Common myeloid progenitor, CD34-positive (primary cell): ENCODE data around the gene RGS7.

Experiments
- CTCF ChIA-PET: fragments of 350-600 bp; sonication (Branson Sonifier 250); formaldehyde crosslinking; loops from one replicate; lab custom pipeline; 2021; ENCODE audit warnings: antibody characterized with exemption; lab: Charles Lee
- POLR2A ChIA-PET: fragments of 350-600 bp; sonication (Branson Sonifier 250); formaldehyde crosslinking; loops from one replicate; lab custom pipeline; 2021; ENCODE audit warnings: antibody characterized with exemption; lab: Charles Lee
- DNase-seq, 3 donors: peaks; one replicate each; pipeline versions ENCODE4 v3.0.0 to v3.0.0-alpha.2; 2013
- H3K27ac ChIP-seq, 2 experiments: 1 replicate in 1 of 2; 2 replicates in 1 of 2; pipeline ENCODE4 v1.7.0; 2013; ENCODE audit warnings: inconsistent platforms in 2 of 2, low read length in 2 of 2, mild to moderate bottlenecking in 2 of 2, low read depth in 1 of 2, moderate library complexity in 1 of 2; ENCODE audit not compliant: severe bottlenecking in 2 of 2, insufficient read depth in 1 of 2, poor library complexity in 1 of 2
- H3K27me3 ChIP-seq, 5 experiments: replicated peaks in 2 of 5; 1 replicate in 3 of 5; 2 replicates in 2 of 5; pipeline versions ENCODE4 v1.6.1 to v1.7.0; 2013; ENCODE audit warnings: low read length in 4 of 5, mild to moderate bottlenecking in 2 of 5, moderate library complexity in 2 of 5, inconsistent platforms in 1 of 5; ENCODE audit not compliant: insufficient read depth in 5 of 5, control insufficient read depth in 4 of 5
- H3K36me3 ChIP-seq, 4 experiments: 1 replicate in 2 of 4; 2 replicates in 2 of 4; pipeline versions ENCODE4 v1.6.1 to v1.7.0; 2013; ENCODE audit warnings: low read length in 3 of 4, control low read depth in 1 of 4, mild to moderate bottlenecking in 1 of 4; ENCODE audit not compliant: control insufficient read depth in 4 of 4, insufficient read depth in 4 of 4
- H3K4me1 ChIP-seq, 4 experiments: 1 replicate in 3 of 4; 2 replicates in 1 of 4; pipeline versions ENCODE4 v1.6.1 to v1.7.1; 2013; ENCODE audit warnings: low read length in 3 of 4, mild to moderate bottlenecking in 3 of 4, control low read depth in 1 of 4, inconsistent platforms in 1 of 4, moderate library complexity in 1 of 4; ENCODE audit not compliant: control insufficient read depth in 4 of 4, insufficient read depth in 4 of 4; ENCODE audit errors: control extremely low read depth in 1 of 4
- H3K4me3 ChIP-seq, 7 experiments: 1 replicate in 4 of 7; 2 replicates in 3 of 7; pipeline versions ENCODE4 v1.5.1 to v1.7.0; 2013; ENCODE audit warnings: mild to moderate bottlenecking in 7 of 7, low read length in 6 of 7, moderate library complexity in 6 of 7, inconsistent platforms in 2 of 7, low read depth in 2 of 7, control low read depth in 1 of 7; ENCODE audit not compliant: insufficient read depth in 4 of 7, control insufficient read depth in 1 of 7; ENCODE audit errors: extremely low read depth in 1 of 7
- H3K9me3 ChIP-seq, 5 experiments: 1 replicate in 4 of 5; 2 replicates in 1 of 5; pipeline versions ENCODE4 v1.6.1 to v1.7.1; 2013; ENCODE audit warnings: low read length in 4 of 5, mild to moderate bottlenecking in 2 of 5, inconsistent platforms in 1 of 5, low read depth in 1 of 5, moderate library complexity in 1 of 5; ENCODE audit not compliant: control insufficient read depth in 4 of 5, insufficient read depth in 2 of 5; ENCODE audit errors: control extremely low read depth in 1 of 5
- WGBS: methylation state at CpG from one replicate; pipeline ENCODE4 v1.1.5; 2013; ENCODE audit not compliant: insufficient coverage; 5-methylcytosine and 5-hydroxymethylcytosine counted together

Gene RGS7

DNA sequence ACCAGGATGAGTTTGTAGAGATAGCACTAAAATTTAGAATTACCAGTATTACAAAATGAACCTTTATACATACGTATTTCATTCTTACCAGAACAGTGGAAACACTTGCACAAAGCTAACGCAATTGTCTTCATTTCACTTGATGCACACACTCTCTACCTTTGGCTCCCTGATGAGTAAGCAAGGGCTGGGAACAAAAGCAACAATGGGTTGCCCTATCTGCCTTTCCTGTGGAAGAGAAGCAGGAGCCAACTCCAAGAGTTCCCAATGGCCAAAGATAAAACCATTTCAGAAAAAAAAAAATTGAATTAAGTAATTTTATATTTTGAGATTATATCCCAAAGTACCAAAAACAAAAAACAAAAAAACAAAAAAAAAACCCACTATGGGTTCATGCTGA, 401.0 kb downstream of the RGS7 start:
- Histone ChIP-seq H3K9me3 (peaks cover 0 to 3% (median 0%) of the 10 kb centered on the region in 5 experiments), H3K4me3 (no peak overlapping the region), H3K36me3 (no peaks in the 10 kb centered on the region), H3K27ac (no peak overlapping the region), H3K27me3 (no peaks in the 10 kb centered on the region), H3K4me1 (no peaks in the 10 kb centered on the region)
- CTCF ChIA-PET = no interaction called here
- 100% methylated on average over 1 of the region's 2 CpGs for WGBS
- POLR2A ChIA-PET = no interaction called here
- DNase-seq = no peak

DNA sequence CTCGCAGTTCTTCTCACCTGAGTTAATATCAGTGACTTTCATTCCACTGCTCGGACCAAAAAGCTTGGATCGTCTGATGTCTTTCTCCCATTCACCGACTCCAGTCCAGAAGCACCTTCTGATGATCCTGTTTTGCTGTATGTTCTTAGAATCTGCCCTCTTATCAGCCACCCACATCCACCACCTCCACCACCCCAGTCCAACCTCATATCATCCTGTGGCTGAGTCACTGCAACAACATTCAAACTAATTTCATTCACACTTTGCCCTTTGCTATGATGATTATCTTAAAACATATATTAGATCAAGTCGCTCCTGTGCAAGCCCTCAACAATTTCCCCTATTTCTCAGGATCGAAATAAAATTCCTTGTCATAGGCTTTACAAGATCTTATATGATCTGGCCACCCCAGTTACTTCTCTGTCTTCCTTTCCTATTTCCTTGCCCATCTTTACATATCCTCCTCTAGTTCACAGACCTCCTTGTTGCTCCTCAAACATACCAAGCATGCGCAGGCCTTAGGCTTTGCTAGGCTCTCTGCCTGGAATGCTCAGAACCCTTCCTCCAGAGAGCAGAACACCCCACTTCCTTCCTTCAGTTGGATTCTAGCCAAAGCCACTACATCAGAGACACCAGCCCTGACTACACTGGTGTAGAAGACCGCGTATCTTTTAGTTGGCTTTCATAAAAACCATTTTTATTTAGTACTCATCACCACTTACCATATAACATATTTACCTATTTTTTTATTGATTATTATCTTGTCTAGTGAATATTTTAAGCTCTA, 409.4 kb downstream of the RGS7 start:
- 89% methylated on average over 7 of the region's 9 CpGs for WGBS
- peak in 1 of 3 donors; percentile 1 for DNase-seq

DNA sequence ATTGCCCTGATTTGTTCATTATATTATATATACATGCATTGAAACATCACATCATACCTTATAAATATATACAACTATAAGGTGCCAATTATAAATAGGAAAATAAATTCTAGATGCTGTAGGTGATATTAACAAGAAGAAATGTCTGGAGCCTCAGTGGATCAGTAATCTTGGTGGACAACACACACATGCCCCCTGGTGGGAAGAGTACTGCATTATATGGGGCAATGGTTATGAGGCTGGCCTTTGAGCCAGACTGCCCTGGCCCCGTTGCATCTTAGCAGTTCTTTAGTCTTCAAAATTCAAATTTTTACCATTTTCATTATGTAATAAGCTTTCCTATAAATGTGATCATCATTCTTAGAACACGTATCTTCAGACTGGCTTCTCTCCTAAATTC, 410.1 kb downstream of the RGS7 start:
- CTCF ChIA-PET = no interaction called here
- DNase-seq = peak in 1 of 3 donors; percentile 8

More for the DNA sequence above, 409.4 kb downstream of the RGS7 start:
- Histone ChIP-seq H3K4me3 (no peak overlapping the region), H3K36me3 (no peaks in the 10 kb centered on the region), H3K27me3 (no peaks in the 10 kb centered on the region), H3K9me3 (no peaks in the 10 kb centered on the region), H3K4me1 (no peaks in the 10 kb centered on the region), H3K27ac (no peak overlapping the region)
- ChIA-PET POLR2A (no interaction called here), CTCF (no interaction called here)

DNA sequence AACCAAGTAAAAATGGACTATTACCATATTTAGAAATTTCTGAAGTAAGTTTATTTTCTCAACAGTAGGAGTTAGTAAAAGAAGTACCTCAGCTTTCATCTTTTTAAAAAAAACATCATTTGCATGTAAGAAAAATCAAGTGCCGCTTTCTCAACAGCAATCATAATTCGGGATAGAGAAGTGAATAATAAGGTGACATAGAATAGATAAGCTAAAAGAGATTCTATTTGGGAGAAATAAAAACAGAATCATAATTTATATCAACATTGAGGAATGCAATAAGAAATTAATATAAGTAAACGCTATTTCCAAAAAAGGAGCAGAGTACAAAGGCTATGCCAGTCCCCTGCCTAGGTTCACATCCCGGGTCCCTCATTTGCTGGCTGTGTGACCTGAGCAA, 414.1 kb downstream of the RGS7 start:
- H3K27me3 ChIP-seq = no peaks in the 10 kb centered on the region
- CTCF ChIA-PET = interaction anchor here (1.5 kb wide), 1 partner anchor 18 kb away, joined by 3 read pairs; no protein-coding TSS in a partner anchor
- H3K4me1 ChIP-seq = no peaks in the 10 kb centered on the region
- POLR2A ChIA-PET = no interaction called here
- no peaks in the 10 kb centered on the region for H3K36me3 ChIP-seq
- no peak for DNase-seq
- peaks cover 0 to 3% (median 0%) of the 10 kb centered on the region in 5 experiments for H3K9me3 ChIP-seq
- no peak overlapping the region for H3K27ac ChIP-seq
- no peak overlapping the region for H3K4me3 ChIP-seq
- WGBS = 100% methylated on average over 1 of the region's 4 CpGs

More for the DNA sequence above, 410.1 kb downstream of the RGS7 start:
- Histone ChIP-seq H3K9me3 (no peaks in the 10 kb centered on the region), H3K36me3 (no peaks in the 10 kb centered on the region), H3K27ac (no peak overlapping the region), H3K4me3 (no peak overlapping the region), H3K4me1 (no peaks in the 10 kb centered on the region), H3K27me3 (no peaks in the 10 kb centered on the region)
- POLR2A ChIA-PET = no interaction called here
- 100% methylated on average over 1 of the region's 2 CpGs for WGBS

DNA sequence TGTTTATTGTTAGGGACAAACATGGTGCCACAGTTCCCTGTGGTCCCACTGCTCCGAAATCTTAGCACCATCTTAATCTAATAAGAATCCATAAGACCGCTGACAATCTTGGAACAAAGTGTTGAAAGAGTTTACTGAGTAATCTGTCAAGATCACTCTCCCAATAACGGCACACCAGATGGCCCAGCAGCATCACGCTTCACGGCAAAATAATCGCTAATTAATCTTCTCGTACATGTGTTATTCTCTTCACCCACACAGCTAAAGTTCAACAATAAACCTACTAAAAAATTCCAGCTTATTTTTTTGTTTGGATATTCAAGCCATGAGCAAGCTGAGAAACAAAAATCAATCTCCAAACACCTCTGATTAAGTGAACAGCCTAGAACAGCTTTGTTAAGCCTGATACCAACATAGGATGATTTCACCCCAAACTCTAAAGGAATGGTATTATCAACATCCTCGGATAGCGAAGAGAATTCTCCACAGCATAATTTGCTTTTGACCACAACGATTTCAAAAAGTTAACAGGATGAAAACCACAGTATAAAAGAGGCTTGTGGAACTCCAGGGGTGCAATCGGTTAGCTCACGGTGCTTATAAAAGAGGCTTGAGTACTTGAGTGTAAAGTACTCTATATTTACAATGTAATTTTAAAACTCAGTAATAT, 415.2 kb downstream of the RGS7 start:
- no peaks in the 10 kb centered on the region for H3K27me3 ChIP-seq
- no peak for DNase-seq
- H3K36me3 ChIP-seq = no peaks in the 10 kb centered on the region
- H3K4me3 ChIP-seq = no peak overlapping the region
- CTCF ChIA-PET = interaction anchor here (1.5 kb wide), 1 partner anchor 19 kb away, joined by 3 read pairs; no protein-coding TSS in a partner anchor
- peaks cover 0 to 10% (median 3%) of the 10 kb centered on the region in 5 experiments for H3K9me3 ChIP-seq
- 96% methylated on average over 6 of the region's 12 CpGs for WGBS
- no peak overlapping the region for H3K27ac ChIP-seq
- no peaks in the 10 kb centered on the region for H3K4me1 ChIP-seq
- POLR2A ChIA-PET = no interaction called here

DNA sequence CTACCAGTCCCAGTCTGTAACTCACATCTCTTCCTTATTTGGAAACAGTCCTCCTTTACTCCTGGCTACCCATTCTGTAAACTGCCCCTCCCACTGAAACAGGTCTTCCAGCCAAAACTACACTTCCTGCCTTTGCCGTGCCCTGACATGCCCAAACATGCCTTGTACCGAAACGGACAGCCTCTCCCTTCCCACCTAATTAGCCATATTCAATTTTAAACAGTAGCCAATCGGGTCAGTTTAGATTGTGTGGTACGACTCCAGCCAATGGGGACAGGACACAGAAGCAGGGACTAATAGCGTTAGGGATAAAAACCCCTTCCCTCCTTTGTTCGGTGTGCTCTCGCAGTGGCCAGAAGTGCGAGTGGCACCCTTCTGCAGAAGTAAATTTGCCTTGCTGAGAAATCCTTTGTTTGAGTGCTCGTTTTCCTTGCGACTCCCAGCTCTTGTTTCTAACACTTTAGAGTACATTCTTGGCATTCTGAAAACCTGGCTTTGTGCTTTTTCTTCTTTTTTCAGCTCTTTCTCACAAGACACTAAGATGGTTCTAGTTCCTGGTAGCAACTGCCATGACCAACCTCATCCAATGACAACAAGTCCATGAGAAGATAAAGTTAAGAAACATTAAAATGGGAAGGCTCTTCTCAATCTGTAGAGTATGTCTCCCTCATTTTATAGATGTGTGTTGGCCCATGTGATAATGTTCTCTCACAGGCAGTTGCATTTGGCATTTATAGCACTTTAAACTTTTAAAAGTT, 419.9 kb downstream of the RGS7 start:
- H3K4me1 ChIP-seq = no peaks in the 10 kb centered on the region

More for the DNA sequence above, 419.9 kb downstream of the RGS7 start:
- ChIA-PET POLR2A (no interaction called here), CTCF (no interaction called here)
- Histone ChIP-seq H3K27me3 (no peaks in the 10 kb centered on the region), H3K27ac (no peak overlapping the region), H3K4me3 (no peak overlapping the region), H3K36me3 (no peaks in the 10 kb centered on the region), H3K9me3 (peaks cover 0 to 17% (median 4%) of the 10 kb centered on the region in 5 experiments)
- no peak for DNase-seq
- WGBS = 95% methylated on average over 10 of the region's 11 CpGs
